GM12874 (cell line): Measurements from ENCODE around the gene PRSS3.

ENCODE experiments used
- TF ChIP-seq, protein P1 (sequence below): IDR thresholded peaks from 2 replicates; pipeline ENCODE4 v1.5.1; 2011; ENCODE audit warnings: low read depth, mild to moderate bottlenecking, control low read depth, low read length, moderate library complexity; ENCODE audit not compliant: insufficient read depth

PRSS3 gene

GRCh38 chr9:33765411-33765810 lies 29.9 kb upstream of the PRSS3 start:
- TF ChIP-seq, protein P1, sequence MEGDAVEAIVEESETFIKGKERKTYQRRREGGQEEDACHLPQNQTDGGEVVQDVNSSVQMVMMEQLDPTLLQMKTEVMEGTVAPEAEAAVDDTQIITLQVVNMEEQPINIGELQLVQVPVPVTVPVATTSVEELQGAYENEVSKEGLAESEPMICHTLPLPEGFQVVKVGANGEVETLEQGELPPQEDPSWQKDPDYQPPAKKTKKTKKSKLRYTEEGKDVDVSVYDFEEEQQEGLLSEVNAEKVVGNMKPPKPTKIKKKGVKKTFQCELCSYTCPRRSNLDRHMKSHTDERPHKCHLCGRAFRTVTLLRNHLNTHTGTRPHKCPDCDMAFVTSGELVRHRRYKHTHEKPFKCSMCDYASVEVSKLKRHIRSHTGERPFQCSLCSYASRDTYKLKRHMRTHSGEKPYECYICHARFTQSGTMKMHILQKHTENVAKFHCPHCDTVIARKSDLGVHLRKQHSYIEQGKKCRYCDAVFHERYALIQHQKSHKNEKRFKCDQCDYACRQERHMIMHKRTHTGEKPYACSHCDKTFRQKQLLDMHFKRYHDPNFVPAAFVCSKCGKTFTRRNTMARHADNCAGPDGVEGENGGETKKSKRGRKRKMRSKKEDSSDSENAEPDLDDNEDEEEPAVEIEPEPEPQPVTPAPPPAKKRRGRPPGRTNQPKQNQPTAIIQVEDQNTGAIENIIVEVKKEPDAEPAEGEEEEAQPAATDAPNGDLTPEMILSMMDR: no peak

DNA sequence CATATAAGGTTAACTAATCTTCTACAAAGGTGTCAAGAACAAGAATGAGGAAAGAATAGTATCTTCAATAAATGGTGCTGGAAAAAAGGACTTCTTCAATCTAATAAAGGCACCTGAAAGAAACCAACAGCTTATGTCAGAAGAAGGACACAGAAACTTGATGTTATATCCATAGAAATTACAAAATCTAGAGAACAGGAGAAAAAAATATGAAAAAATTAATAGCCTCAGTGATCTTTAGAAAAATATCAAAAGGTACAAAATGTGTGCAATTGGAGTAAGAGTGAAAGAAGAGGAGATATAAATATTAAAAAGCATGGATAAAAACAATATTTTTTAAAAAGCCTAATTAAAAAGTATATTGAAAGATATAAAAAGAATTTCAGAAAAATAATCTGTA lies 18.8 kb upstream of the PRSS3 start:
- TF ChIP-seq, protein P1: no peak

- TF ChIP-seq, protein P1: peak; percentile 82
Observed at GRCh38 chr9:33778700-33779351, 16.5 kb upstream of the PRSS3 start.

DNA sequence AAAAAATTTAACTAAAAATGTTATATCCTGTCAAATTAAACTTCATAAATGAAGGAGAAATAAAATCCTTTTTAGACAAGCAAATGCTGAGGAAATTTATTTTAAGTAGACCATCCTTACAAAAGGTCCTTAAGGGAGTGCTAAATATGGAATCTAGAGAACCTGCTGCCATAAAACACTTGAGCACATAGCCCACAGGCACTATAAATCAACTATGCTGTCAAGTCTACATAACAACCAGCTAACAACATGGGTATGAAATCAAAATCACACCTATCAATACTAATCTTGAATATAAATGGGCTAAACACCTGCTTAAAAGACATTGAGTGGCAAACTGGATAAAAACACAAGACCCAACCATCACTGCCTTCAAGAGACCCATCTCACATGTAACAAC lies 15.1 kb upstream of the PRSS3 start:
- TF ChIP-seq, protein P1: no peak

DNA sequence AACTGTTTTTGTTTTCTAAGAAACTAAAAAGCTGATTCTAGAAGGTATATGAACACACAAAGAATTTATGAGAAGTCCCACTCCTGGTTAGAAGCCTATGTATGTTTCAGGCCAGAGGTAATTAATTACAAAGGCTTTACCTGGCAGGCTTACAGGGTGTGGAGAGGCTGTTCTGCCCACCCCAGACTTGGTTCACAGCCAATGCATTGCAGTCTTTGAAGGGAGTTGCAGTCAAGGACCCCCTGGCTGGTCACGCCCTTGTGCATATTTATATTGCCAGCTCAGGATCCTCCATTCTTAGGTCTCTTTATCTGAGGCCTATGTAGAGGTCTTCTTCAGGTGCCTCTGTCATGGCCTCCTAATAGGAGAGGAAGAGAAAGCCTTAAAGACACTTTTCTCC lies 13.6 kb upstream of the PRSS3 start:
- TF ChIP-seq, protein P1: no peak

DNA sequence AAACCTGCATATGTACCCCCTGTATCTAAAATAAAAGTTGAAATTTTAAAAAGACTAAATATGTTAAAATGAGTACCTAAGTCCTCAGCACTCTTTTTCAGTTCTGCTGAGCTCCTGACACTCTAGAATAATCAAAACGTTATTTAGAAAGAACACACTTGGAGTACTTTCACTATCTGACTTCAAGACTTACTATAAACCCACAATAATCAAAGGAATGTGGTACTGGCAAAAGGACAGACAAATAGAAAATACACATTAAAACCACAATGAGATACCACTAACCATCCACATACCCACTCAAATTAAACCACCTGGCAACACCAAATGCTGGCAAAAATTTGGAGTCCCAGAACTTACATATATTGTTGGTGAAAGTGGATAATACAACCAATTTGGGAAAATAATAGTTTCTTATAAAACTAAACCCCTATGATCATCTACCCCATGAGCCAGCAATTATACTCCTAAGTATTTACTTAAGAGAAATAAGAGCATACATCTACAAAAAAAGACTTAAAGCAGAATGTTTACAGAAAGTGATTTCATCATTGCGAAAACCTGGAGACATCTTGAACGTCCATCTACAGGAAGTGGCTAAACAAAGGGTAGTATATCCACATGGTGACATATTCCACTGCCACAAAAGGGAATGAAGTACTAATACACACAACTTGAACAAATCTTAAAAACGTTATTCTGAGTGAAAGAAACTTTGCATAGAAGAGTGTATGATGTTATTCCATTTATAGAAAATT lies 12.8 kb upstream of the PRSS3 start:
- TF ChIP-seq, protein P1: no peak

GRCh38 chr9:33785914-33786313 lies 9.4 kb upstream of the PRSS3 start:
- TF ChIP-seq, protein P1: peak; percentile 19; the same call in 1 of the 2 replicates
